Osteocyte (in vitro differentiated cells): ENCODE data around the gene CAMK1D. TPM values are rescaled to one million over a fixed set of nuclear protein-coding genes. Genes with fewer than 3 reads are reported as not detected.
"Not testable (repeated sequence)": the region's sequence is repeated elsewhere in the genome, so short reads cannot be mapped to it uniquely, and the experiment has no call there.

Source experiments
- DNase-seq: peaks from one replicate; pipeline ENCODE4 v3.0.0; 2021; ENCODE audit warnings: mixed read lengths; ENCODE audit not compliant: unreplicated experiment; ENCODE audit errors: extremely low spot score
- H3K27ac Mint-ChIP-seq: one replicate; pipeline ENCODE4 v1.8.0; 2021; ENCODE audit warnings: mild to moderate bottlenecking, mixed read lengths; ENCODE audit not compliant: unreplicated experiment
- H3K27me3 Mint-ChIP-seq: one replicate; pipeline ENCODE4 v1.8.0; 2021; ENCODE audit warnings: mixed read lengths; ENCODE audit not compliant: unreplicated experiment
- H3K36me3 Mint-ChIP-seq: one replicate; pipeline ENCODE4 v1.8.0; 2021; ENCODE audit warnings: mixed read lengths; ENCODE audit not compliant: unreplicated experiment
- H3K4me1 Mint-ChIP-seq: one replicate; pipeline ENCODE4 v1.8.0; 2021; ENCODE audit warnings: mixed read lengths; ENCODE audit not compliant: unreplicated experiment
- H3K4me3 Mint-ChIP-seq: one replicate; pipeline ENCODE4 v1.8.0; 2021; ENCODE audit warnings: mild to moderate bottlenecking, moderate library complexity, mixed read lengths; ENCODE audit not compliant: unreplicated experiment
- H3K9me3 Mint-ChIP-seq: one replicate; pipeline ENCODE4 v1.8.0; 2021; ENCODE audit warnings: mixed read lengths; ENCODE audit not compliant: unreplicated experiment
- total RNA-seq: library from RNA; stranded (reverse); gene quantifications from 2 replicates; pipeline ENCODE4 v1.2.1, GENCODE V29; 2021
- TF ChIP-seq, protein P1 (sequence below): fragments of 200-600 bp; sonication (generic); IDR thresholded peaks from 2 replicates; pipeline ENCODE4 v1.5.0; 2021; ENCODE audit warnings: antibody characterized with exemption, mild to moderate bottlenecking, moderate library complexity

CAMK1D gene
- total RNA-seq, 1 donor from 2014 or later, result 13.7 TPM

DNA sequence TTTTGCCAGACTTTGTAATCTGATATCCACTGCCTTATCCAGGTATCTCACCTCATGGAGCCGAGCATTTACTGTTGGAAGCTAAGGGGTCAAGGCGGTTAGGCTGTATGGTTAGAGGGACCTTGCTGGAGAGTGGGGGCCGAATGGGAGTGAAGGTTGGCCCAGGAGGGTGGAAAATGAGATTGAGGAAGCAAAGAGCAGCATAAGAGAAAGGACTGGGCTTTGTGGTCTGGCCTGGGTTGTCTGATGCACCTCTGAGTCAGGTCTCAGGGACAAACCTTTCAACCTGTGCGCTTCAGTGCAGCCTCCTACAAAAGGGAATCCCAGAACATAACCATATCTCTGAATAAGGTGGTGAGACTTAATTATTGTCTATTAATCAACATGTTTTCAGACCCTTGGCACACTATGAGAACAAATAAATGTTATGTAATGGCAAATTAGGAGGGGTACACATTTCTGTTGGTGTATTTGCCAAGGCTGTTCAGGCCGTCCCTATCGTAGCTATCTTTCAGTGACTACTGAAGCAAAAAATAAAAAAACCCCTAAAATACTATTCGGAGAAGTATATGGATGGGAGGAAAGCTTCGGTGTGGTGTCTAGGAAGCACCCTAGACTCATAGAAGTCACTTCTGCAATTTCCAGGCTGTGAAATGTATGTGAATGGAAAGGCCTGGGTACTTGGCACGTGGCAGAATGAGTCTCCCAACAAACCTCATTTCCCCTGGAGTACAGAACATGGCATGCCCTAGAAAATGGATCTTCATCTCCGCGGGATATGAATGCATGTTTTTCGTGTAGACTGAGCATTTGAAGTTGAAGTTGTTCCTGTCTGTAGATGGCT, 4.3 kb downstream of the CAMK1D start:
- H3K4me1 Mint-ChIP-seq, result peaks cover 15% of the 10 kb centered on the region
- H3K9me3 Mint-ChIP-seq, result no peaks in the 10 kb centered on the region
- TF ChIP-seq, protein P1, sequence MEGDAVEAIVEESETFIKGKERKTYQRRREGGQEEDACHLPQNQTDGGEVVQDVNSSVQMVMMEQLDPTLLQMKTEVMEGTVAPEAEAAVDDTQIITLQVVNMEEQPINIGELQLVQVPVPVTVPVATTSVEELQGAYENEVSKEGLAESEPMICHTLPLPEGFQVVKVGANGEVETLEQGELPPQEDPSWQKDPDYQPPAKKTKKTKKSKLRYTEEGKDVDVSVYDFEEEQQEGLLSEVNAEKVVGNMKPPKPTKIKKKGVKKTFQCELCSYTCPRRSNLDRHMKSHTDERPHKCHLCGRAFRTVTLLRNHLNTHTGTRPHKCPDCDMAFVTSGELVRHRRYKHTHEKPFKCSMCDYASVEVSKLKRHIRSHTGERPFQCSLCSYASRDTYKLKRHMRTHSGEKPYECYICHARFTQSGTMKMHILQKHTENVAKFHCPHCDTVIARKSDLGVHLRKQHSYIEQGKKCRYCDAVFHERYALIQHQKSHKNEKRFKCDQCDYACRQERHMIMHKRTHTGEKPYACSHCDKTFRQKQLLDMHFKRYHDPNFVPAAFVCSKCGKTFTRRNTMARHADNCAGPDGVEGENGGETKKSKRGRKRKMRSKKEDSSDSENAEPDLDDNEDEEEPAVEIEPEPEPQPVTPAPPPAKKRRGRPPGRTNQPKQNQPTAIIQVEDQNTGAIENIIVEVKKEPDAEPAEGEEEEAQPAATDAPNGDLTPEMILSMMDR, result no peak
- H3K27me3 Mint-ChIP-seq, result no peaks in the 10 kb centered on the region
- H3K27ac Mint-ChIP-seq, result no peak overlapping the region
- no peak for DNase-seq
- no peak overlapping the region for H3K4me3 Mint-ChIP-seq
- peaks cover 1% of the 10 kb centered on the region for H3K36me3 Mint-ChIP-seq

DNA sequence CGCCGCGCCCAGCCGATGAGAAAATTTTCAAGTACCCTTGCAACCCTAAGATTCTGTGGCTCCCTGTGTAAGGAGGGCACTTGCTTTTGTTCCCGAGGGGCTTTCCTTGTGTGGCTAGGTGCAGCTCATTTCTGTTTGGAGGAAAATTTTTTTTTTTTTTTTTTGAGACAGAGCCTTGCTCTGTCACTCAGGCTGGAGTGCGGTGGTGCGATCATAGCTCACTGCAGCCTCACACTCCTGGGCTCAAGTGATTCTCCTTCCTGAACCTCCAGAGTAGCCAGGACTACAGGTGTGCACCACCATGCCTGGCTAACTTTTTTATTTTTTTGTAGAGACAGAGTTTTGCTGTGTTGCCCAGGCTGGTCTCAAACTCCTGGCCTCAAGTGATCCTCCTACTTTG, 5.3 kb downstream of the CAMK1D start:
- H3K36me3 Mint-ChIP-seq, H3K4me3 Mint-ChIP-seq, H3K27ac Mint-ChIP-seq, H3K9me3 Mint-ChIP-seq, H3K27me3 Mint-ChIP-seq, DNase-seq: not testable (repeated sequence)
- H3K4me1 Mint-ChIP-seq, result peaks cover 18% of the 10 kb centered on the region

GRCh38 chr10:12355384-12355783, 6.0 kb downstream of the CAMK1D start:
- DNase-seq, result no peak
- Mint-ChIP-seq H3K27ac (no peak overlapping the region), H3K4me1 (peaks cover 15% of the 10 kb centered on the region), H3K9me3 (no peaks in the 10 kb centered on the region), H3K4me3 (no peak overlapping the region), H3K36me3 (peaks cover 1% of the 10 kb centered on the region), H3K27me3 (no peaks in the 10 kb centered on the region)
- TF ChIP-seq, protein P1, result no peak

DNA sequence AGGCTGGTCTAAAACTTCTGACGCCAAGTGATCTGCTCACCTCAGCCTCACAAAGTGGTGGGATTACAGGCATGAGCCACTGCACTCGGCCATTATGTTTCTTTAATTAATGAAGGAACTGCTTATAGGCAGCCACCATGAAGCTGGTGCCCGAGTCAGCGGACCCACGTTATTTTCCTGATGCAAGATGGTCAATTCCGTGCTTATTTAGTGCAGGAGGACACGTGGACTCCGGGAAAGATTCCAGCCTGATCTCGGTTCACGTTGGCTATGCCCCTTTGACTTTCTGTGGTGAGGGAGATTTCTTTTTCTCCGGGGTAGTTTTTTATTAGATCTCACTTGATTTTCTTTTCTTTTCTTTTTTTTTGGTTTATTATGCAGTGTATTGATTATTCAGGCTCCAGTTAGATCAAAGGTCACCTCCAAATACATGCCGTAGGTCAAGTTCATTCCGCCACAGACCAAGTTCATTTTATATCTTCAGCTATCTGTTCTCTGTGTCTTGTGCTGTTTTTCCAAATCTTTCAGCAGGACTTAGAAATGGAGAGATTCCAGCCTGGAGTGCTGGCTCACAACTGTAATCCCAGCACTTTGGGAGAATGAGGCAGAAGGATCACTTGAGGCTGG, 8.3 kb downstream of the CAMK1D start:
- H3K4me1 Mint-ChIP-seq, result peaks cover 3% of the 10 kb centered on the region
- no peak overlapping the region for H3K4me3 Mint-ChIP-seq
- no peak for DNase-seq
- H3K27ac Mint-ChIP-seq, result no peak overlapping the region
- no peaks in the 10 kb centered on the region for H3K27me3 Mint-ChIP-seq
- peaks cover 1% of the 10 kb centered on the region for H3K36me3 Mint-ChIP-seq
- TF ChIP-seq, protein P1, result no peak
- H3K9me3 Mint-ChIP-seq, result no peaks in the 10 kb centered on the region

GRCh38 chr10:12358863-12359564, 9.7 kb downstream of the CAMK1D start:
- H3K4me1 Mint-ChIP-seq, result peaks cover 3% of the 10 kb centered on the region
- H3K27me3 Mint-ChIP-seq, result no peaks in the 10 kb centered on the region
- H3K9me3 Mint-ChIP-seq, result no peaks in the 10 kb centered on the region
- peaks cover 1% of the 10 kb centered on the region for H3K36me3 Mint-ChIP-seq
- TF ChIP-seq, protein P1, result no peak
- H3K4me3 Mint-ChIP-seq, result no peak overlapping the region
- no peak overlapping the region for H3K27ac Mint-ChIP-seq
- no peak for DNase-seq
